Tibial nerve (tissue), 4 donors: Measurements from ENCODE around the gene SPAG17.

ENCODE experiments used
- EP300 ChIP-seq, 2 donors: sonication (generic); formaldehyde crosslinking; IDR thresholded peaks; one replicate each; pipeline ENCODE4 v1.6.1; 2017; ENCODE audit warnings: antibody characterized with exemption in 2 of 2, mild to moderate bottlenecking in 1 of 2
- POLR2A ChIP-seq, 2 donors: fragments of 450-650 bp; IDR thresholded peaks; one replicate each; pipeline ENCODE4 v1.6.1; 2017; ENCODE audit warnings: antibody characterized with exemption in 2 of 2, mild to moderate bottlenecking in 2 of 2, moderate library complexity in 2 of 2
- TF ChIP-seq, protein P1 (sequence below), 5 experiments: fragments of 200-600 bp in 3 of 5; fragments of 450-650 bp in 2 of 5; sonication (generic) in 3 of 5; IDR thresholded peaks; one replicate each; pipeline ENCODE4 v1.5.1; 2016 to 2019; ENCODE audit warnings: antibody characterized with exemption in 5 of 5, mild to moderate bottlenecking in 3 of 5, moderate library complexity in 2 of 5

DNA sequence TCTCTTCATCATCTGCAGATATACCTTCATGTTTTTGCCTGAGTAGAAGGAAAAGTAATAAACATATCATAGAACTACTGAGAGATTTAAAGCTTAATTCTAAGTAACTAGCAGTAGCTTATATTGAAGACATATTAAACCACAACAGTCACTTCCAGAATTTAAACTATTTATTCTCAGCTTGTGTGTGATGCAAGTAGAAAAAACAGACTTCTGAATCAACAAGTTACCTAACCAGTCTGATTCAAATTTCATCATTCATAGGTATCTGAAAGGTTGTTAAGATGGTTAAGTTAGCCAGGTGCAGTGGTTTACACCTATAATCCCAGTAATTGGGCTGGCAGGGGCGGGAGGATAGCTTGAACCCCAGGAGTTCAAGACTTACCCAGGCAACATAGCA, 41.9 kb downstream of the SPAG17 start:
- TF ChIP-seq, protein P1, sequence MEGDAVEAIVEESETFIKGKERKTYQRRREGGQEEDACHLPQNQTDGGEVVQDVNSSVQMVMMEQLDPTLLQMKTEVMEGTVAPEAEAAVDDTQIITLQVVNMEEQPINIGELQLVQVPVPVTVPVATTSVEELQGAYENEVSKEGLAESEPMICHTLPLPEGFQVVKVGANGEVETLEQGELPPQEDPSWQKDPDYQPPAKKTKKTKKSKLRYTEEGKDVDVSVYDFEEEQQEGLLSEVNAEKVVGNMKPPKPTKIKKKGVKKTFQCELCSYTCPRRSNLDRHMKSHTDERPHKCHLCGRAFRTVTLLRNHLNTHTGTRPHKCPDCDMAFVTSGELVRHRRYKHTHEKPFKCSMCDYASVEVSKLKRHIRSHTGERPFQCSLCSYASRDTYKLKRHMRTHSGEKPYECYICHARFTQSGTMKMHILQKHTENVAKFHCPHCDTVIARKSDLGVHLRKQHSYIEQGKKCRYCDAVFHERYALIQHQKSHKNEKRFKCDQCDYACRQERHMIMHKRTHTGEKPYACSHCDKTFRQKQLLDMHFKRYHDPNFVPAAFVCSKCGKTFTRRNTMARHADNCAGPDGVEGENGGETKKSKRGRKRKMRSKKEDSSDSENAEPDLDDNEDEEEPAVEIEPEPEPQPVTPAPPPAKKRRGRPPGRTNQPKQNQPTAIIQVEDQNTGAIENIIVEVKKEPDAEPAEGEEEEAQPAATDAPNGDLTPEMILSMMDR (IDR thresholded peaks at IDR 0.05): no peak
- TF ChIP-seq EP300 (IDR thresholded peaks at IDR 0.05) (no peak), POLR2A (IDR thresholded peaks at IDR 0.05) (no peak)
